Gastroesophageal sphincter (tissue), 4 donors: ENCODE measurements around the gene ZNF280D. TPM values are rescaled to one million over a fixed set of nuclear protein-coding genes. Genes with fewer than 3 reads are reported as not detected.
"Not testable (repeated sequence)": the region's sequence is repeated elsewhere in the genome, so short reads cannot be mapped to it uniquely, and the experiment has no call there.

Source experiments
- ATAC-seq: fragments of 150-250 bp; one replicate; pipeline ENCODE4 v1.9.1; 2016; ENCODE audit warnings: mild to moderate bottlenecking, moderate library complexity
- H3K27ac ChIP-seq, 4 donors: fragments of 200-600 bp; sonication (generic) in 3 of 4; 1 replicate in 3 of 4; 2 replicates in 1 of 4; pipeline ENCODE4 v1.5.1; 2016 to 2019
- H3K27me3 ChIP-seq: fragments of 200-600 bp; sonication (generic); one replicate; pipeline ENCODE4 v1.5.1; 2019
- H3K36me3 ChIP-seq, 2 donors: fragments of 200-600 bp; sonication (generic); one replicate each; pipeline ENCODE4 v1.5.1; 2019; ENCODE audit warnings: control low read depth in 1 of 2
- H3K4me1 ChIP-seq, 3 donors: fragments of 200-600 bp; sonication (generic); 1 replicate in 2 of 3; 2 replicates in 1 of 3; pipeline ENCODE4 v1.5.1; 2016 to 2019; ENCODE audit warnings: control low read depth in 2 of 3
- H3K4me3 ChIP-seq, 2 donors: fragments of 200-600 bp; sonication (generic); one replicate each; pipeline ENCODE4 v1.5.1; 2019; ENCODE audit warnings: mild to moderate bottlenecking in 1 of 2, moderate library complexity in 1 of 2
- H3K9me3 ChIP-seq, 3 donors: fragments of 200-600 bp; sonication (generic); one replicate each; pipeline ENCODE4 v1.5.1; 2017 to 2019; ENCODE audit warnings: control low read depth in 2 of 3
- CTCF ChIP-seq, 4 experiments: fragments of 200-600 bp in 2 of 4; fragments of 450-650 bp in 2 of 4; sonication (generic) in 1 of 4; IDR thresholded peaks; one replicate each; pipeline ENCODE4 v1.5.1; 2017 to 2019; ENCODE audit warnings: antibody characterized with exemption in 4 of 4, mild to moderate bottlenecking in 2 of 4, moderate library complexity in 2 of 4
- EP300 ChIP-seq: sonication (generic); formaldehyde crosslinking; IDR thresholded peaks from one replicate; pipeline ENCODE4 v1.6.1; 2017; ENCODE audit warnings: antibody characterized with exemption, mild to moderate bottlenecking
- POLR2A ChIP-seq, 2 donors: fragments of 450-650 bp; IDR thresholded peaks; one replicate each; pipeline ENCODE4 v1.6.1; 2017; ENCODE audit warnings: antibody characterized with exemption in 2 of 2, mild to moderate bottlenecking in 2 of 2, moderate library complexity in 1 of 2
- POLR2AphosphoS5 ChIP-seq: sonication (generic); formaldehyde crosslinking; IDR thresholded peaks from one replicate; pipeline ENCODE4 v1.6.1; 2017; ENCODE audit warnings: antibody characterized with exemption
- WGBS, 2 donors: methylation state at CpG; one replicate each; pipeline ENCODE4 v1.1.5; 2018; ENCODE audit warnings: low coverage in 1 of 2; 5-methylcytosine and 5-hydroxymethylcytosine counted together
- total RNA-seq, 4 donors: library from RNA; depleted of rRNA; stranded (reverse); fragments of >200 nt; gene quantifications; one replicate each; pipeline ENCODE4 v1.1.0, GENCODE V29; 2016

ZNF280D gene
- total RNA-seq, 4 donors from 2014 or later = 51.3 to 139 (median 69.1) TPM

DNA sequence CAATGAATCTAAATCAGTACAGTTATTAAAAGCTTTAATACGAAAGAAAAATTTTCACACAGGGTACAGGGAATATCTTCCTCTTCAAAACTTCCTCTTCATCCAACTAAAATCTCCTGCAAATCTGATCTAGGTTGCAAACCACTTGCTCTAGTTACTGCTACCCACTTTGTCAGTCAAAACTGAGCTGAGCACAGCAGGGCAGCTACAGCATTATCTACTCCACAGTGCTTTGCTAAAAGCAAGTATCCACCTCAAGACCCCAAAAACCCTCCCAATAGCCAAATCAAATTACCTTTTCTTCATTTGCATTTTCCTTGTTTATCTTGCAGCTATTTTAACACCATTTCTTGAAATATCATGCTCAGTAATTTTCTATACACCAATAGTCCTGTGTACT, 14.7 kb downstream of the ZNF280D start:
- no peak for ATAC-seq
- Histone ChIP-seq H3K4me1 (peaks cover 0 to 64% (median 7%) of the 10 kb centered on the region in 3 donors), H3K36me3 (no peaks in the 10 kb centered on the region), H3K27me3 (no peaks in the 10 kb centered on the region), H3K4me3 (no peak overlapping the region), H3K9me3 (no peaks in the 10 kb centered on the region), H3K27ac (no peak overlapping the region)
- WGBS, 2 donors = 43 to 76% methylated on average over 1 of the region's 1 CpG
- TF ChIP-seq POLR2AphosphoS5 = no peak
- no peak for TF ChIP-seq CTCF (IDR thresholded peaks at IDR 0.05)
- TF ChIP-seq POLR2A (IDR thresholded peaks at IDR 0.05) = no peak
- TF ChIP-seq EP300 = no peak

DNA sequence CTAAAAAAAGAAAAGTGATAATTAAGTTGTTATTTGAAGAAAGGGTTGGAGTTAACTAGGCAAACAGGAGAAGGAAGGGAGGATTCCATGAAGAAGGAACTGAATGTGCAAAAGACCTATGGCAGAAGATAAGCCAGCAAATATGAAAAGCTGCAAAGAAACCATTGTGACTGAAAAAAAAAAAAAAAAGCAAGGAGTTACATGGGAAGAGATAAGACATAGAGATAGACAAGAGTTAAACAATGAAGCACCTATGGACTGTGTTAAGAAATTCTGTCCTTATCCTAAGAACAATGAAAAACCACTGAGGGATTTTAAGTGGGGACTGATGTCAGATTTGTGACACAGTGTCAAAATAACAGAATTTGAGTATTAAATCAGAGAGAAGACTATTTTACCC, 17.0 kb downstream of the ZNF280D start:
- Histone ChIP-seq H3K9me3 (no peaks in the 10 kb centered on the region), H3K27me3 (no peaks in the 10 kb centered on the region), H3K4me1 (peaks cover 0 to 53% (median 7%) of the 10 kb centered on the region in 3 donors), H3K4me3 (no peak overlapping the region), H3K36me3 (no peaks in the 10 kb centered on the region), H3K27ac (no peak overlapping the region)
- TF ChIP-seq POLR2AphosphoS5 (no peak), EP300 (no peak), POLR2A (IDR thresholded peaks at IDR 0.05) (no peak), CTCF (IDR thresholded peaks at IDR 0.05) (no peak)
- no peak for ATAC-seq

DNA sequence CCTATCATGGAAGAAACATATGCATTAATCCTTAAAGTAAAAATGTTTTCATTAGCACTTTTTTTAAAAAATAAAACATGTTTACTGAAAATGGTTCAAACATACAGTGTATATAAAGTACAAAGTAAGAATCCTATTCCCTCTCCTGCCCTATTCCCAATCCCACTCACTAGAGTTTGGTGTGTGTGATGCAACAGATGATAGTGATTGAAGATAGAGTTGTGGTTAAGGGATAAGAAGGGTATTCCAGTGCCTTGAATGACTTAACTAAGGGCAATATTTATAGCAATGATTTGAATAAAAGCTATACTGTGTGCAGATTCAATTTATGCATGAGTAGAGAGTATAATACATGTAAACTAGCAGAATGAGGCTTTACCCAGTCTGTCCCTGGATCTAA, 18.1 kb downstream of the ZNF280D start:
- Histone ChIP-seq H3K4me3 (no peak overlapping the region), H3K9me3 (no peaks in the 10 kb centered on the region), H3K36me3 (no peaks in the 10 kb centered on the region), H3K27ac (no peak overlapping the region), H3K27me3 (no peaks in the 10 kb centered on the region), H3K4me1 (peaks cover 0 to 49% (median 7%) of the 10 kb centered on the region in 3 donors)
- ATAC-seq = no peak
- TF ChIP-seq POLR2A (IDR thresholded peaks at IDR 0.05) (no peak), EP300 (no peak), POLR2AphosphoS5 (no peak), CTCF (IDR thresholded peaks at IDR 0.05) (no peak)

DNA sequence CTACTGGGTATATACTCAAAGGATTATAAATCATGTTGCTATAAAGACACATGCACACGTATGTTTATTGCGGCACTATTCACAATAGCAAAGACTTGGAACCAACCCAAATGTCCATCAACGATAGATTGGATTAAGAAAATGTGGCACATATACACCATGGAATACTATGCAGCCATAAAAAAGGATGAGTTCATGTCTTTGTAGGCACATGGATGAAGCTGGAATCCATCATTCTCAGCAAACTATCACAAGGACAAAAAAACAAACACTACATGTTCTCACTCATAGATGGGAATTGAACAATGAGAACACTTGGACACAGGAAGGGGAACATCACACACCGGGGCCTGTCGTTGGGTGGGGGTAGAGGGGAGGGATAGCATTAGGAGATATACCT, 23.8 kb downstream of the ZNF280D start:
- H3K4me1 ChIP-seq, H3K36me3 ChIP-seq, H3K4me3 ChIP-seq, H3K27ac ChIP-seq, H3K9me3 ChIP-seq, ATAC-seq, H3K27me3 ChIP-seq: not testable (repeated sequence)
- 73 to 86% methylated on average over 3 to 5 of the region's 5 CpGs for WGBS, 2 donors

GRCh38 chr15:56699743-56700142, 33.6 kb downstream of the ZNF280D start:
- no peaks in the 10 kb centered on the region for H3K9me3 ChIP-seq
- 100% methylated on average over 1 of the region's 1 CpG for WGBS, 2 donors
- H3K36me3 ChIP-seq = peaks cover 0 to 58% of the 10 kb centered on the region in 2 donors
- H3K4me1 ChIP-seq = peaks cover 0 to 2% (median 0%) of the 10 kb centered on the region in 3 donors
- no peak overlapping the region for H3K27ac ChIP-seq
- ATAC-seq = no peak
- H3K4me3 ChIP-seq = no peak overlapping the region
- TF ChIP-seq CTCF (IDR thresholded peaks at IDR 0.05) (no peak), POLR2AphosphoS5 (no peak), POLR2A (IDR thresholded peaks at IDR 0.05) (no peak), EP300 (no peak)
- no peaks in the 10 kb centered on the region for H3K27me3 ChIP-seq

DNA sequence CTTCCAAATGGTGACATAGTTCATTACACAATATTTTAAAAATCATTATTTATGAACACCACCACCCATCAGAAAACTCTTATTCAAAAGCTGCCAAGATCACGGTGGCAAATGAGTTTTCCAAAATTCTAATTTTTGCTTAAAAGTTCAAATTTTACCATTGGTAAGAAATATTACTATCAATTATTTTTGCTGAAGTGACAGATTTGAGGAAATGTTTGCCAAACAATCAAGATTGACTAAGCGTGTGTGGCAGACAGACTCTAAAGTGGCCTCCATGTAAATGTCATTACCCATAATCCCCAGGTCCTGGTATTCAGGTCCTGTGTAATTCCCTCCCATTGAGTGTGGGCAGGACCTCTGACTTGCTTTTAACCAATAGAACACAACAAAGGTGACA, 35.0 kb downstream of the ZNF280D start:
- Histone ChIP-seq H3K4me3 (no peak overlapping the region), H3K36me3 (peaks cover 0 to 43% of the 10 kb centered on the region in 2 donors), H3K27me3 (no peaks in the 10 kb centered on the region), H3K9me3 (no peaks in the 10 kb centered on the region), H3K27ac (no peak overlapping the region), H3K4me1 (no peaks in the 10 kb centered on the region)
- ATAC-seq = no peak
- 94% methylated on average over 2 of the region's 2 CpGs for WGBS, 2 donors
- TF ChIP-seq POLR2A (IDR thresholded peaks at IDR 0.05) (no peak), POLR2AphosphoS5 (no peak), EP300 (no peak), CTCF (IDR thresholded peaks at IDR 0.05) (no peak)
